GM23338 (cell line): ENCODE measurements around the gene TPST1. TPM values are rescaled to one million over a fixed set of nuclear protein-coding genes. Genes with fewer than 3 reads are reported as not detected.

ENCODE experiments used
- ATAC-seq: fragments of 200-7000 bp; cut with Tn5 transposase; 3 replicates; pipeline ENCODE4 v1.9.1; 2020
- DNase-seq: peaks from one replicate; pipeline ENCODE4 v3.0.0-alpha.2; 2015; ENCODE audit warnings: low spot score
- H2AFZ ChIP-seq: fragments of 200-600 bp; sonication (generic); 2 replicates; pipeline ENCODE4 v1.8.0; 2016; ENCODE audit warnings: antibody characterized with exemption, mild to moderate bottlenecking, moderate library complexity
- H3F3A ChIP-seq: fragments of 200-600 bp; sonication (generic); replicated peaks from 2 replicates; pipeline ENCODE4 v1.8.0; 2017; ENCODE audit warnings: antibody characterized with exemption, mixed run types, low read depth
- H3K27ac ChIP-seq: fragments of 200-600 bp; sonication (generic); 2 replicates; pipeline ENCODE4 v1.6.1; 2016; ENCODE audit warnings: low read depth
- H3K27me3 ChIP-seq: fragments of 200-600 bp; sonication (generic); 2 replicates; pipeline ENCODE4 v1.8.0; 2016; ENCODE audit warnings: mild to moderate bottlenecking, mixed run types, moderate library complexity; ENCODE audit not compliant: insufficient read depth
- H3K36me3 ChIP-seq: fragments of 200-600 bp; sonication (generic); 2 replicates; pipeline ENCODE4 v1.8.0; 2016; ENCODE audit warnings: mild to moderate bottlenecking; ENCODE audit not compliant: insufficient read depth
- H3K4me1 ChIP-seq: fragments of 200-600 bp; sonication (generic); 2 replicates; pipeline ENCODE4 v1.8.0; 2016; ENCODE audit warnings: mild to moderate bottlenecking, moderate library complexity; ENCODE audit not compliant: insufficient read depth
- H3K4me2 ChIP-seq: fragments of 200-600 bp; sonication (generic); 2 replicates; pipeline ENCODE4 v1.7.1; 2017; ENCODE audit warnings: mixed run types
- H3K4me3 ChIP-seq: fragments of 200-600 bp; sonication (generic); 2 replicates; pipeline ENCODE4 v1.6.1; 2016; ENCODE audit warnings: mixed run types
- H3K79me2 ChIP-seq: fragments of 200-600 bp; sonication (generic); replicated peaks from 2 replicates; pipeline ENCODE4 v1.8.0; 2017; ENCODE audit warnings: mild to moderate bottlenecking; ENCODE audit not compliant: insufficient read depth
- H3K9me2 ChIP-seq: fragments of 200-600 bp; sonication (generic); 2 replicates; pipeline ENCODE4 v1.8.0; 2017; ENCODE audit not compliant: insufficient read depth
- H4K20me1 ChIP-seq: fragments of 200-600 bp; sonication (generic); replicated peaks from 2 replicates; pipeline ENCODE4 v1.8.0; 2017; ENCODE audit warnings: mild to moderate bottlenecking; ENCODE audit not compliant: insufficient read depth
- H3K27ac Mint-ChIP-seq: 2 replicates; pipeline ENCODE4 v1.8.0; 2020; ENCODE audit warnings: inconsistent platforms, mild to moderate bottlenecking, moderate library complexity, mixed read lengths
- H3K27me3 Mint-ChIP-seq: 3 replicates; pipeline ENCODE4 v1.8.0; 2022; ENCODE audit warnings: low read depth, mild to moderate bottlenecking, moderate library complexity, mixed read lengths, inconsistent platforms; ENCODE audit not compliant: insufficient read depth, poor library complexity
- H3K36me3 Mint-ChIP-seq: 3 replicates; pipeline ENCODE4 v1.8.0; 2021; ENCODE audit warnings: low read depth, mild to moderate bottlenecking, inconsistent platforms, moderate library complexity, mixed read lengths
- H3K4me1 Mint-ChIP-seq: 3 replicates; pipeline ENCODE4 v1.8.0; 2020; ENCODE audit warnings: mild to moderate bottlenecking, inconsistent platforms, mixed read lengths
- H3K4me3 Mint-ChIP-seq: 3 replicates; pipeline ENCODE4 v1.8.0; 2021; ENCODE audit warnings: moderate library complexity, mild to moderate bottlenecking, inconsistent platforms, mixed read lengths
- H3K9me3 Mint-ChIP-seq: 3 replicates; pipeline ENCODE4 v1.8.0; 2020; ENCODE audit warnings: moderate library complexity, mild to moderate bottlenecking, inconsistent platforms, mixed read lengths
- CREB1 ChIP-seq: fragments of 250-450 bp; sonication (Bioruptor Pico); IDR thresholded peaks from 2 replicates; pipeline ENCODE4 v1.5.0; 2020; ENCODE audit warnings: low read depth, mild to moderate bottlenecking, moderate library complexity
- EZH2 ChIP-seq: fragments of 200-600 bp; sonication (generic); IDR thresholded peaks from one replicate; pipeline ENCODE4 v1.8.0; 2017; ENCODE audit warnings: antibody characterized with exemption, mild to moderate bottlenecking, low read depth; ENCODE audit not compliant: unreplicated experiment
- EZH2phosphoT487 ChIP-seq: fragments of 200-600 bp; sonication (generic); IDR thresholded peaks from one replicate; pipeline ENCODE4 v1.8.1; 2018; ENCODE audit warnings: antibody characterized with exemption; ENCODE audit not compliant: unreplicated experiment
- JUNB ChIP-seq: IDR thresholded peaks from one replicate; pipeline ENCODE4 v1.6.1; 2016; ENCODE audit warnings: antibody characterized with exemption; ENCODE audit not compliant: unreplicated experiment
- NANOG ChIP-seq: IDR thresholded peaks from 2 replicates; pipeline ENCODE4 v1.6.1; 2016; ENCODE audit warnings: antibody characterized with exemption, borderline replicate concordance
- POLR2AphosphoS5 ChIP-seq: IDR thresholded peaks from 2 replicates; pipeline ENCODE4 v1.6.1; 2016; ENCODE audit warnings: antibody characterized with exemption, low read depth
- STAT1 ChIP-seq: IDR thresholded peaks from one replicate; pipeline ENCODE4 v1.6.1; 2016; ENCODE audit warnings: antibody characterized with exemption; ENCODE audit not compliant: unreplicated experiment
- ZNF114 ChIP-seq: fragments of 250-450 bp; sonication (Bioruptor Pico); IDR thresholded peaks from 2 replicates; pipeline ENCODE4 v1.5.0; 2020; ENCODE audit warnings: mild to moderate bottlenecking, moderate library complexity
- ZNF331 ChIP-seq: fragments of 250-450 bp; sonication (Bioruptor Pico); IDR thresholded peaks from 2 replicates; pipeline ENCODE4 v1.5.0; 2020; ENCODE audit warnings: low read depth, mild to moderate bottlenecking, moderate library complexity
- polyA plus RNA-seq: library from polyadenylated mRNA; unstranded; fragments of >200 nt; fragmentation: Nextera tagmentation; extraction: Ambion mirVana; gene quantifications from 2 replicates; pipeline ENCODE4 v1.2.1, GENCODE V29; 2016
- total RNA-seq: library from RNA; depleted of rRNA; stranded (reverse); fragments of >200 nt; shearing (Covaris generic); gene quantifications from 2 replicates; pipeline ENCODE4 v1.2.3, GENCODE V29; 2014
- TF ChIP-seq, protein P1 (sequence below): fragments of 250-450 bp; sonication (Bioruptor Pico); IDR thresholded peaks from 2 replicates; pipeline ENCODE4 v1.5.0; 2020; ENCODE audit warnings: mild to moderate bottlenecking, moderate library complexity
- TF ChIP-seq, protein P2 (sequence below): IDR thresholded peaks from 2 replicates; pipeline ENCODE4 v1.6.1; 2016; ENCODE audit warnings: antibody characterized with exemption
- TF ChIP-seq, protein P3 (sequence below), 2 experiments: fragments of 200-600 bp in 1 of 2; sonication (generic) in 1 of 2; conservative IDR thresholded peaks; 2 replicates each; pipeline versions ENCODE4 v1.5.1 to v1.6.1; 2016 to 2017; ENCODE audit warnings: antibody characterized with exemption in 2 of 2, low read depth in 2 of 2, mild to moderate bottlenecking in 2 of 2, moderate library complexity in 1 of 2
- TF ChIP-seq, protein P4 (sequence below): IDR thresholded peaks from one replicate; pipeline ENCODE4 v1.6.1; 2018; ENCODE audit warnings: antibody characterized with exemption; ENCODE audit not compliant: unreplicated experiment

Gene TPST1
- total and polyA plus RNA-seq, 2 experiments from 2014 or later = 10.7 to 19.2 TPM

DNA sequence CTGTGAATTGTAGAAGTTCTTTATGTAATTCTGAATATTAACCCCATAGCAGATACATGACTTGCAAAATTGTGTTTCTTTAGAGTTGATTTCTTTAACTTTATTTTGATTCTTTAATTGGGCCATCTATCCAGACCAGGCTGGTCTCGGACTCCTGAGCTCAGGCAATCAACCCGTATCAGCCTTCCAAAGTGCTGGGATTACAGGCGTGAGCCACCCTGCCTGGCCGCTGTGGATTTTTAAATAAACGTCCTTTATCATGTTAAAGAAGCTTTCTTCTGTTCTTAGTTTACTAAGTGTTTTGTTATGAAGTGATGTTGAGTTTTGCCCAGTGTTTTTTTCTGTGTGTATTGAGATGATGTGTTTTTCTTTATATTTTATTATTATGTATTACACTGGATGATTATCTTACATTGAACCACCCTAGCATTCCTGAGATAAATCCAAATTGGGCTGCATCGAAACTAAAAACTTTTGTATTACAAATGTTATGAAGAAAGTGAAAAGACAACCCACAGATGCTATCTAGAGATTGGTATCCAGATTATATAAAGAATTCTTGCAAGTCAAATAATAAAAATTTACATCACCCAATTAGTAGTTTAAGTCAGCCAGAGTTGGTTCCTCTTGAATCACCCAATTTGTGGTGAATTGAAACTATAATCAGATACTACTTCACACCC is 118.1 kb downstream of the TPST1 start:
- Histone ChIP-seq H4K20me1 (no peaks in the 10 kb centered on the region), H3K4me3 (no peak overlapping the region), H3K9me2 (no peaks in the 10 kb centered on the region), H3K79me2 (no peaks in the 10 kb centered on the region), H3K27ac (no peak overlapping the region), H3K4me1 (0 out of 2 replicates have a peak, but pooled peaks cover 3% of the 10 kb centered on the region), H2AFZ (no peak overlapping the region), H3F3A (no peaks in the 10 kb centered on the region), H3K27me3 (no peaks in the 10 kb centered on the region), H3K4me2 (0 out of 2 replicates have a peak overlapping the region, but pooled peaks have one; percentile 1), H3K36me3 (peaks cover 3% of the 10 kb centered on the region; the same call in 1 of the 2 replicates)
- H3K4me3 Mint-ChIP-seq = no peak overlapping the region
- peaks cover 2% of the 10 kb centered on the region for H3K27me3 Mint-ChIP-seq
- peaks cover 27% of the 10 kb centered on the region for H3K9me3 Mint-ChIP-seq
- TF ChIP-seq POLR2AphosphoS5 (no peak), CREB1 (CRISPR knock-in tag) (no peak), STAT1 (no peak), EZH2phosphoT487 (no peak), ZNF331 (CRISPR knock-in tag) (no peak), JUNB (no peak), EZH2 (no peak), ZNF114 (CRISPR knock-in tag) (no peak), NANOG (no peak)
- TF ChIP-seq, protein P1, sequence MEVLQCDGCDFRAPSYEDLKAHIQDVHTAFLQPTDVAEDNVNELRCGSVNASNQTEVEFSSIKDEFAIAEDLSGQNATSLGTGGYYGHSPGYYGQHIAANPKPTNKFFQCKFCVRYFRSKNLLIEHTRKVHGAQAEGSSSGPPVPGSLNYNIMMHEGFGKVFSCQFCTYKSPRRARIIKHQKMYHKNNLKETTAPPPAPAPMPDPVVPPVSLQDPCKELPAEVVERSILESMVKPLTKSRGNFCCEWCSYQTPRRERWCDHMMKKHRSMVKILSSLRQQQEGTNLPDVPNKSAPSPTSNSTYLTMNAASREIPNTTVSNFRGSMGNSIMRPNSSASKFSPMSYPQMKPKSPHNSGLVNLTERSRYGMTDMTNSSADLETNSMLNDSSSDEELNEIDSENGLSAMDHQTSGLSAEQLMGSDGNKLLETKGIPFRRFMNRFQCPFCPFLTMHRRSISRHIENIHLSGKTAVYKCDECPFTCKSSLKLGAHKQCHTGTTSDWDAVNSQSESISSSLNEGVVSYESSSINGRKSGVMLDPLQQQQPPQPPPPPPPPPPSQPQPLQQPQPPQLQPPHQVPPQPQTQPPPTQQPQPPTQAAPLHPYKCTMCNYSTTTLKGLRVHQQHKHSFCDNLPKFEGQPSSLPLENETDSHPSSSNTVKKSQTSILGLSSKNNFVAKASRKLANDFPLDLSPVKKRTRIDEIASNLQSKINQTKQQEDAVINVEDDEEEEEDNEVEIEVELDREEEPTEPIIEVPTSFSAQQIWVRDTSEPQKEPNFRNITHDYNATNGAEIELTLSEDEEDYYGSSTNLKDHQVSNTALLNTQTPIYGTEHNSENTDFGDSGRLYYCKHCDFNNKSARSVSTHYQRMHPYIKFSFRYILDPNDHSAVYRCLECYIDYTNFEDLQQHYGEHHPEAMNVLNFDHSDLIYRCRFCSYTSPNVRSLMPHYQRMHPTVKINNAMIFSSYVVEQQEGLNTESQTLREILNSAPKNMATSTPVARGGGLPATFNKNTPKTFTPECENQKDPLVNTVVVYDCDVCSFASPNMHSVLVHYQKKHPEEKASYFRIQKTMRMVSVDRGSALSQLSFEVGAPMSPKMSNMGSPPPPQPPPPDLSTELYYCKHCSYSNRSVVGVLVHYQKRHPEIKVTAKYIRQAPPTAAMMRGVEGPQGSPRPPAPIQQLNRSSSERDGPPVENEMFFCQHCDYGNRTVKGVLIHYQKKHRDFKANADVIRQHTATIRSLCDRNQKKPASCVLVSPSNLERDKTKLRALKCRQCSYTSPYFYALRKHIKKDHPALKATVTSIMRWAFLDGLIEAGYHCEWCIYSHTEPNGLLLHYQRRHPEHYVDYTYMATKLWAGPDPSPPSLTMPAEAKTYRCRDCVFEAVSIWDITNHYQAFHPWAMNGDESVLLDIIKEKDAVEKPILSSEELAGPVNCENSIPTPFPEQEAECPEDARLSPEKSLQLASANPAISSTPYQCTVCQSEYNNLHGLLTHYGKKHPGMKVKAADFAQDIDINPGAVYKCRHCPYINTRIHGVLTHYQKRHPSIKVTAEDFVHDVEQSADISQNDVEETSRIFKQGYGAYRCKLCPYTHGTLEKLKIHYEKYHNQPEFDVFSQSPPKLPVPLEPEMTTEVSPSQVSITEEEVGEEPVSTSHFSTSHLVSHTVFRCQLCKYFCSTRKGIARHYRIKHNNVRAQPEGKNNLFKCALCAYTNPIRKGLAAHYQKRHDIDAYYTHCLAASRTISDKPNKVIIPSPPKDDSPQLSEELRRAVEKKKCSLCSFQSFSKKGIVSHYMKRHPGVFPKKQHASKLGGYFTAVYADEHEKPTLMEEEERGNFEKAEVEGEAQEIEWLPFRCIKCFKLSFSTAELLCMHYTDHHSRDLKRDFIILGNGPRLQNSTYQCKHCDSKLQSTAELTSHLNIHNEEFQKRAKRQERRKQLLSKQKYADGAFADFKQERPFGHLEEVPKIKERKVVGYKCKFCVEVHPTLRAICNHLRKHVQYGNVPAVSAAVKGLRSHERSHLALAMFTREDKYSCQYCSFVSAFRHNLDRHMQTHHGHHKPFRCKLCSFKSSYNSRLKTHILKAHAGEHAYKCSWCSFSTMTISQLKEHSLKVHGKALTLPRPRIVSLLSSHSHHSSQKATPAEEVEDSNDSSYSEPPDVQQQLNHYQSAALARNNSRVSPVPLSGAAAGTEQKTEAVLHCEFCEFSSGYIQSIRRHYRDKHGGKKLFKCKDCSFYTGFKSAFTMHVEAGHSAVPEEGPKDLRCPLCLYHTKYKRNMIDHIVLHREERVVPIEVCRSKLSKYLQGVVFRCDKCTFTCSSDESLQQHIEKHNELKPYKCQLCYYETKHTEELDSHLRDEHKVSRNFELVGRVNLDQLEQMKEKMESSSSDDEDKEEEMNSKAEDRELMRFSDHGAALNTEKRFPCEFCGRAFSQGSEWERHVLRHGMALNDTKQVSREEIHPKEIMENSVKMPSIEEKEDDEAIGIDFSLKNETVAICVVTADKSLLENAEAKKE (CRISPR knock-in tag) = no peak
- TF ChIP-seq, protein P2, sequence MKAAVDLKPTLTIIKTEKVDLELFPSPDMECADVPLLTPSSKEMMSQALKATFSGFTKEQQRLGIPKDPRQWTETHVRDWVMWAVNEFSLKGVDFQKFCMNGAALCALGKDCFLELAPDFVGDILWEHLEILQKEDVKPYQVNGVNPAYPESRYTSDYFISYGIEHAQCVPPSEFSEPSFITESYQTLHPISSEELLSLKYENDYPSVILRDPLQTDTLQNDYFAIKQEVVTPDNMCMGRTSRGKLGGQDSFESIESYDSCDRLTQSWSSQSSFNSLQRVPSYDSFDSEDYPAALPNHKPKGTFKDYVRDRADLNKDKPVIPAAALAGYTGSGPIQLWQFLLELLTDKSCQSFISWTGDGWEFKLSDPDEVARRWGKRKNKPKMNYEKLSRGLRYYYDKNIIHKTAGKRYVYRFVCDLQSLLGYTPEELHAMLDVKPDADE = no peak
- TF ChIP-seq, protein P3, sequence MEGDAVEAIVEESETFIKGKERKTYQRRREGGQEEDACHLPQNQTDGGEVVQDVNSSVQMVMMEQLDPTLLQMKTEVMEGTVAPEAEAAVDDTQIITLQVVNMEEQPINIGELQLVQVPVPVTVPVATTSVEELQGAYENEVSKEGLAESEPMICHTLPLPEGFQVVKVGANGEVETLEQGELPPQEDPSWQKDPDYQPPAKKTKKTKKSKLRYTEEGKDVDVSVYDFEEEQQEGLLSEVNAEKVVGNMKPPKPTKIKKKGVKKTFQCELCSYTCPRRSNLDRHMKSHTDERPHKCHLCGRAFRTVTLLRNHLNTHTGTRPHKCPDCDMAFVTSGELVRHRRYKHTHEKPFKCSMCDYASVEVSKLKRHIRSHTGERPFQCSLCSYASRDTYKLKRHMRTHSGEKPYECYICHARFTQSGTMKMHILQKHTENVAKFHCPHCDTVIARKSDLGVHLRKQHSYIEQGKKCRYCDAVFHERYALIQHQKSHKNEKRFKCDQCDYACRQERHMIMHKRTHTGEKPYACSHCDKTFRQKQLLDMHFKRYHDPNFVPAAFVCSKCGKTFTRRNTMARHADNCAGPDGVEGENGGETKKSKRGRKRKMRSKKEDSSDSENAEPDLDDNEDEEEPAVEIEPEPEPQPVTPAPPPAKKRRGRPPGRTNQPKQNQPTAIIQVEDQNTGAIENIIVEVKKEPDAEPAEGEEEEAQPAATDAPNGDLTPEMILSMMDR (conservative IDR thresholded peaks at IDR 0.05; ENCODE audit: low read depth in 2 of 2) = no peak
- TF ChIP-seq, protein P4, sequence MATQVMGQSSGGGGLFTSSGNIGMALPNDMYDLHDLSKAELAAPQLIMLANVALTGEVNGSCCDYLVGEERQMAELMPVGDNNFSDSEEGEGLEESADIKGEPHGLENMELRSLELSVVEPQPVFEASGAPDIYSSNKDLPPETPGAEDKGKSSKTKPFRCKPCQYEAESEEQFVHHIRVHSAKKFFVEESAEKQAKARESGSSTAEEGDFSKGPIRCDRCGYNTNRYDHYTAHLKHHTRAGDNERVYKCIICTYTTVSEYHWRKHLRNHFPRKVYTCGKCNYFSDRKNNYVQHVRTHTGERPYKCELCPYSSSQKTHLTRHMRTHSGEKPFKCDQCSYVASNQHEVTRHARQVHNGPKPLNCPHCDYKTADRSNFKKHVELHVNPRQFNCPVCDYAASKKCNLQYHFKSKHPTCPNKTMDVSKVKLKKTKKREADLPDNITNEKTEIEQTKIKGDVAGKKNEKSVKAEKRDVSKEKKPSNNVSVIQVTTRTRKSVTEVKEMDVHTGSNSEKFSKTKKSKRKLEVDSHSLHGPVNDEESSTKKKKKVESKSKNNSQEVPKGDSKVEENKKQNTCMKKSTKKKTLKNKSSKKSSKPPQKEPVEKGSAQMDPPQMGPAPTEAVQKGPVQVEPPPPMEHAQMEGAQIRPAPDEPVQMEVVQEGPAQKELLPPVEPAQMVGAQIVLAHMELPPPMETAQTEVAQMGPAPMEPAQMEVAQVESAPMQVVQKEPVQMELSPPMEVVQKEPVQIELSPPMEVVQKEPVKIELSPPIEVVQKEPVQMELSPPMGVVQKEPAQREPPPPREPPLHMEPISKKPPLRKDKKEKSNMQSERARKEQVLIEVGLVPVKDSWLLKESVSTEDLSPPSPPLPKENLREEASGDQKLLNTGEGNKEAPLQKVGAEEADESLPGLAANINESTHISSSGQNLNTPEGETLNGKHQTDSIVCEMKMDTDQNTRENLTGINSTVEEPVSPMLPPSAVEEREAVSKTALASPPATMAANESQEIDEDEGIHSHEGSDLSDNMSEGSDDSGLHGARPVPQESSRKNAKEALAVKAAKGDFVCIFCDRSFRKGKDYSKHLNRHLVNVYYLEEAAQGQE = no peak
- ATAC-seq (peak; percentile 73), DNase-seq (peak; percentile 47)
- H3K27ac Mint-ChIP-seq = no peak overlapping the region
- H3K36me3 Mint-ChIP-seq = peaks cover 25% of the 10 kb centered on the region
- H3K4me1 Mint-ChIP-seq = peaks cover 4% of the 10 kb centered on the region; the same call in 1 of the 3 replicates
